WI38 (cell line): Measurements from ENCODE around the gene EXOC4.

ENCODE experiments used
- H3K4me3 ChIP-seq: 2 replicates; pipeline ENCODE4 v1.5.1; 2011; ENCODE audit warnings: low read depth, mild to moderate bottlenecking, control low read depth, low read length
- CTCF ChIP-seq: IDR thresholded peaks from 2 replicates; pipeline ENCODE4 v1.5.1; 2012; ENCODE audit warnings: low read depth, mild to moderate bottlenecking, control low read depth, low read length

The EXOC4 gene

GRCh38 chr7:133491201-133491691, 238.4 kb downstream of the EXOC4 start:
- H3K4me3 ChIP-seq: no peak overlapping the region
- no peak for TF ChIP-seq CTCF

- no peak overlapping the region for H3K4me3 ChIP-seq
- TF ChIP-seq CTCF: no peak
Measured at GRCh38 chr7:133491846-133492652, 239.2 kb downstream of the EXOC4 start.

- no peak for TF ChIP-seq CTCF
Measured at GRCh38 chr7:133497061-133497460, 244.2 kb downstream of the EXOC4 start.

GRCh38 chr7:133501771-133502170, 248.9 kb downstream of the EXOC4 start:
- H3K4me3 ChIP-seq: no peak overlapping the region
- no peak for TF ChIP-seq CTCF

More at GRCh38 chr7:133497061-133497460, 244.2 kb downstream of the EXOC4 start:
- H3K4me3 ChIP-seq: no peak overlapping the region

- TF ChIP-seq CTCF: no peak
- no peak overlapping the region for H3K4me3 ChIP-seq
Measured at GRCh38 chr7:133502498-133502897, 249.6 kb downstream of the EXOC4 start.

- no peak overlapping the region for H3K4me3 ChIP-seq
- TF ChIP-seq CTCF: no peak
Measured at GRCh38 chr7:133502972-133503371, 250.1 kb downstream of the EXOC4 start.

GRCh38 chr7:133504825-133505224, 251.9 kb downstream of the EXOC4 start:
- no peak overlapping the region for H3K4me3 ChIP-seq
- TF ChIP-seq CTCF: no peak
